ENCODE data around the gene RBBP4.

Gene RBBP4

DNA sequence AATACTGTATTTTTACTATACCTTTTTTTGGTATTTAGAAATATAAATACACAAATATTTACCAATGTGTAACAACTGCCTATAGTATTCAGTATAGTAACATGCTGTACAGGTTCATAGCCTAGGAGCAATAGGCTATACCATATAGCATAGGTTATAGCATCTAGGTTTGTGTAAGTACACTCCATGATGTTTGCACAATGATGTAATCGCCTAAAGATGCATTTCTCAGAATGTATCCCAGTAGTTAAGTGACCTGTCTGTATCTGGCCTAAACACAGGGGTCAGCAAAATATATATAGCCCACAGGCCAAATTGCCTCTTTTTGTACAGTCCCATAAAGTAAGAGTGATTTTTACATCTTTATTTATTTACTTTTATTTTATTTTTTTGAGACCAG is 24.8 kb upstream of the RBBP4 start:
- TF ChIP-seq GATA3 (IDR thresholded peaks at IDR 0.05; ENCODE audit: low read depth, low read length) (no peak), GATA2 (IDR thresholded peaks at IDR 0.05; ENCODE audit: low read depth, low read length) (no peak)

DNA sequence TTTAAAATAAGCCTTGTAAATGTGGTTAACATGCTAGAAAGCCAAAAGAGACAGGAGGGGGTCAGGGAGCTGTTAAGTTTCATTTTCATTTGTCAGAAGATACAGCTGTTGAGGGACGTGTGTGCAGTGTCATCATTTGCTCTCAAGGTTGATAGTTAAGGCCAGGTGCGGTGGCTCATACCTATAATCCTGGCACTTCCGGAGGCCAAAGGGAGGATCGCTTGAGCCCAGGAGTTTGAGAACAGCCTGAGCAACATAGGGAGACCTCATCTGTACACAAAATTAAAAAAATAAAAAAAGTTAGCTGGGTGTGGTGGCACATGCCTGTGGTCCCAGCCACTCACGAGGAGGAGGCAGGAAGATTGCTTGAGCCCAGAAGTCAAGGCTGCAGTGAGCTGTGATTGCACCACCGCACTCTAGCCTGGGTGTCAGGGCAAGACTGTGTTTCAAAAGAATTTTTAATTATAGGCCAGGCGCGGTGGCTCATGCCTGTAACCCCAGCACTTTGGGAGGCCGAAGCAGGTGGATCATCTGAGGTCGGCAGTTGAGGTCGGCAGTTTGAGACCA is 23.3 kb upstream of the RBBP4 start:
- TF ChIP-seq GATA3 (IDR thresholded peaks at IDR 0.05; ENCODE audit: low read depth, low read length) (no peak), GATA2 (IDR thresholded peaks at IDR 0.05; ENCODE audit: low read depth, low read length) (no peak)

DNA sequence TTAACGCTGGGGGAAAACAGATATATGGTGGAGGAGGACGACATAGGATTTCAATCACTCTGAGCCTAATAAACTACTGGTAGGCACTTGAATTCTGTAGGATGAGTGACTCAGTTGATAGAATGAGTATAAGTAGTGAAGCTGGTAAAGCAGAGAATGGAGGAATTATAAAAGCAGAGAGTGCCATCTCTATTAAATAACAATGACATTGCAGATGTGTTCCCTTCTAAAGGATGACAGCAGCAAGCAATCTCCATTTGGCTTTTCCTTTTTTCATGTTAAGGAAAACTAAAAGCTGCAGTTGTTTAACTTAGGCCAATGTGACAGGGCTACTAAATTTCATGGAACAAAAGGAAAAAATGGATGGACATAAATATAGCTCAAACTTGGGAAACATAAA is 18.2 kb upstream of the RBBP4 start:
- TF ChIP-seq GATA2 (IDR thresholded peaks at IDR 0.05; ENCODE audit: low read depth, low read length) (no peak), GATA3 (IDR thresholded peaks at IDR 0.05; ENCODE audit: low read depth, low read length) (no peak)

GRCh38 chr1:32635508-32636277 is 15.3 kb upstream of the RBBP4 start:
- TF ChIP-seq GATA3 (IDR thresholded peaks at IDR 0.05; ENCODE audit: low read depth, low read length): no peak
- no peak for TF ChIP-seq GATA2 (IDR thresholded peaks at IDR 0.05; ENCODE audit: low read depth, low read length)

DNA sequence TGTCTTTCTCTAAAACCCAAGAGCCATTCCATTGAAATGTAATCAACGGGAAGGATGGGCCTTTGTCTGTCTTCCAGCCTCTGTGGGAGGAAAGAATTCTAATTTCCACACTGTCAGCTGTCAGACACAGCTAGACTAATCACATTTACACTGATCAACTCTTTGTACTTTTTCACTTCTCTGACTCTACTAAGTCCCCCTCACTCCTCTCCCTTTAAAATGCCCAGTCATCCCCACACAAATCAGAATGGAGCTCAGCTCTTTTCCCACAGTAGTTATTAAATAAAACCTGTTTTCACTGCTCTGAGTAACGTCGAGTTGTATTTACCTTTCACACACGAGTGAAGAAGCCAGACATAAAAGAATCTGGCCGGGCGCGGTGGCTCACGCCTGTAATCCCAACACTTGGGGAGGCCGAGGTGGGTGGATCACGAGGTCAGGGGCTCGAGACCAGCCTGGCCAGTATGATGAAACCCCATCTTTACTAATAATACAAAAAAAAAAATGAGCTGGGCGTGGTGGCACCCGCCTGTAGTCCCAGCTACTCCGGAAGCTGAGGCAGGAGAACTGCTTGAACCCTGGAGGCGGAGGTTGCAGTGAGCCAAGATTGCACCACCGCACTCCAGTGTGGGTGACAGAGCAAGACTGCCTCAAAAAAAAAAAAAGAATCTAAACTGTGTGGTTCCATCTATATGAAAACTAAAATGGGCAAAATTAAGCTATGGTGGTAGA is 13.9 kb upstream of the RBBP4 start:
- TF ChIP-seq GATA3 (IDR thresholded peaks at IDR 0.05; ENCODE audit: low read depth, low read length) (no peak), GATA2 (IDR thresholded peaks at IDR 0.05; ENCODE audit: low read depth, low read length) (no peak)

DNA sequence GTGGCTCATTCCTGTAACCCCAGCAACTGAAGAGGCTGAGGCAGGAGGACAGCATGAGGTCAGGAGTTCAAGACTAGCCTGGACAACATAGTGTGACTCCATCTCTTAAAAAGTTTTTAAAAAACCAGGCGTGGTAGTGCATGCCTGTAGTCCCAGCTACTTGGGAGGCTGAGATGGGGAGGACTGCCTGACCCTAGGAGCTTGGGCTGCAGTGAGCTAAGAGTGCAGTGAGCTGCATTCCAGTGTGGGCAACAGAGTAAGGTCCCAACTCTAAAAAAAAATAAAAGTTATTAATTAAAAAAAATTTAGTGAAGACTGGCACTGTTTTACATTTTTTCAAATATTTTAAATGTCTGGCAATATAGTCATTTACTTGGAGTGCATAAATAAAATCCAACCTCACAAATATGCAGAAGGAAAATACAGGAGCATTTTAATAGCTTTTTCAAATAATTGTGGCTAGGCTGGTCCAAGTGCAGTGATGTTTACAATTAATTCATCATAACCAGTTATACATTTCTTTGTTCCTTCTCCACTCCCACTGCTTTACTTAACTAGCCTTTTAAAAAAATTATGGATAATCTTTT is 11.4 kb upstream of the RBBP4 start:
- TF ChIP-seq GATA2 (IDR thresholded peaks at IDR 0.05; ENCODE audit: low read depth, low read length) (no peak), GATA3 (IDR thresholded peaks at IDR 0.05; ENCODE audit: low read depth, low read length) (no peak)

- TF ChIP-seq GATA2 (IDR thresholded peaks at IDR 0.05; ENCODE audit: low read depth, low read length): no peak
- TF ChIP-seq GATA3 (IDR thresholded peaks at IDR 0.05; ENCODE audit: low read depth, low read length): no peak
These were observed 6.6 kb upstream of the RBBP4 start for GRCh38 chr1:32644426-32644825.

GRCh38 chr1:32647308-32648134 is 3.5 kb upstream of the RBBP4 start:
- TF ChIP-seq GATA3 (IDR thresholded peaks at IDR 0.05; ENCODE audit: low read depth, low read length) (no peak), GATA2 (IDR thresholded peaks at IDR 0.05; ENCODE audit: low read depth, low read length) (no peak)

DNA sequence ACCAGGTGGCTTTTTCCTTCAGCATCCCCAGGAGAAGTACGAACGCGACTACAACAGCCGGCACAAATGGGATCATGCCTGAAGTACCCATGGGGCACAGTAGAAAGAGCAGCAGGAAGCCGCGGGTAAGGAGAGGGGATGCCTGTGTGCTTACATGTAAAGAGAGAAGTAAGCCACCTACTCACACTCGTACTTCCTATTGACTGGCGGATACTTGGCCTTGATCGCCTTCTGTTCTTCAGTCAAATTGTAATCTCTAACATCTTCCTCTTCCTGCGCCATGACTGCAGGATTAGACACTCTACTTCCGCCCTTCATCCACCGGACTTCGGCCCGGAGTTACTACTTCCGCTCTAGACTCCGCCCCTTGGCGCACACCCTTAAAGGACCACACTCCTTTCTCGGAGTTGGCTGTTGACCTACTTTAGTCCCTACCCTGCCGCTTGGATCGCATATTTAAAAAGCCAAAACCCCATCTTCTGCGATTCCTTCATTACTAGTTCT is 708 bp upstream of the RBBP4 start, which contains the start of gene ZBTB8OS:
Gene ZBTB8OS, minus strand, starts transcription at position 303 of the 504 bp plus-strand sequence. Its CDS starts 21 bp downstream, at position 282.
- TF ChIP-seq GATA2 (IDR thresholded peaks at IDR 0.05; ENCODE audit: low read depth, low read length) (peak; percentile 94), GATA3 (IDR thresholded peaks at IDR 0.05; ENCODE audit: low read depth, low read length) (peak; percentile 78)

DNA sequence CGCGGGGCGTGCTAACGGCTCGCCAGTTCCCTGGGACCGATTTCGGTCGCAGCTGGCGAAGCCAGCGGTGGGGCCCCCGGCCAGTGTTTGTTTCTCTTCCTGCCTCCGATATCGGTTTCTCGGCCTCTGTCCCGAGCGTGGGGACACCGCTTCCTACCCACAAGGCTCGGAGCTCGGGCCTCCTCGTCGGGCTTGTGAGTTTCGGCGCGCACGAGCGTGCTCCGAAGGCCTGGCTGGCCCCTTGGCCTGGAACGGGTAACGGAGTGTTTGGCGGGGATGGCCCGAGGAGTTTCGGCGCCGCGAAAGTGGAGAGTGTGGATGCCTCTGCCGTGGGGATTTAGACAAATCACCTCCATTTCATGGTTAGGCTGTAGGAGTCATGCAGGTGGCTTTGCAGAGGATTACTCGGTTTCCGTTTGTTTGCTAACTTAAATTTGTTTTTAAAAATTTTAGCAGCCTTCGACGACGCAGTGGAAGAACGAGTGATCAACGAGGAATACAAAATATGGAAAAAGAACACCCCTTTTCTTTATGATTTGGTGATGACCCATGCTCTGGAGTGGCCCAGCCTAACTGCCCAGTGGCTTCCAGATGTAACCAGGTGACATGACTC is 559 bp downstream of the RBBP4 start:
- TF ChIP-seq GATA3 (IDR thresholded peaks at IDR 0.05; ENCODE audit: low read depth, low read length): no peak

DNA sequence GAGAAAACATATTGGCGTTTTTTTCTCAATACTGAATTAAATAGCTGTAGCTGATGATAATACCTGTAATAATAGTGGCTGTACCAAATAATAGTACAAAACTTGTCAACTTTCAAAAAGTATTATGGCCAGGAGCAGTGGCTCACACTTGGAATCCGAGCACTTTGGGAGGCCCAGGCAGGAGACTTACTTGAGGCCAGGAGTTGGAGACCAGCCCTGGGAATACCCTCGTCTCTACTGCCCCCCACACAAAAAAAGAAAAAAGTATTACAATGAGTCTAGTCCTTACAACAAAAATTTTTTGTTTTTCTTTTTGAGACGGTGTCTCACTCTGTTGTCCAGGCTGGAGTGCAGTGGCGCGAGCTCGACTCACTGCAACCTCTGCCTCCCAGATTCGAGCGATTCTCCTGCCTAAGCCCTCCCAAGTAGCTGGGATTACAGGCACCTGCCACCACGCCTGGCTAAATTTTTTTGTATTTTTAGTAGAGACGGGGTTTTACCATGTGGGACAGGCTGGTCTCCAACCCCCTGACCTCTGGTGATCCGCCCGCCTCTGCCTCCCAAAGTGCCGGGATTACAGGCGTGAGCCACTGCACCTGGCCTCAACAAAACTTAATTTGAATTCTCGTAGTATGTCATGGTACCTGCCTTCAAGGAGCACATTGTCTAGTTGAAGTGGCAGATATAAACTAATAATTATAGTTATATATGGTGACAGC is 1.4 kb downstream of the RBBP4 start:
- TF ChIP-seq GATA2 (IDR thresholded peaks at IDR 0.05; ENCODE audit: low read depth, low read length) (no peak), GATA3 (IDR thresholded peaks at IDR 0.05; ENCODE audit: low read depth, low read length) (no peak)

- TF ChIP-seq GATA3 (IDR thresholded peaks at IDR 0.05; ENCODE audit: low read depth, low read length) (no peak), GATA2 (IDR thresholded peaks at IDR 0.05; ENCODE audit: low read depth, low read length) (no peak)
These were observed 8.6 kb downstream of the RBBP4 start for GRCh38 chr1:32659581-32659980.

All from SH-SY5Y (cell line).